ENCODE results near the gene SLC22A7. TPM values are rescaled to one million over a fixed set of nuclear protein-coding genes. Genes with fewer than 3 reads are reported as not detected.

The SLC22A7 gene
- total RNA-seq, 2 donors from 2014 or later: not detected

- H3K27me3 ChIP-seq (replicated peaks; ENCODE audit: insufficient read depth): no peaks in the 10 kb centered on the region
- H3K9me3 ChIP-seq: no peaks in the 10 kb centered on the region
- H3K27ac ChIP-seq: no peak overlapping the region
- 91% methylated on average over 3 of the region's 3 CpGs for WGBS
- no peak for TF ChIP-seq POLR2A (IDR thresholded peaks at IDR 0.05)
- TF ChIP-seq POLR2AphosphoS5 (IDR thresholded peaks at IDR 0.05): no peak
- intact Hi-C loops (cut with DNase I): no loop called here
- no peaks in the 10 kb centered on the region for H3K36me3 ChIP-seq
- H3K4me3 ChIP-seq: no peak overlapping the region
- no peak for DNase-seq (ENCODE audit: low spot score)
- H3K4me1 ChIP-seq (replicated peaks): no peaks in the 10 kb centered on the region
These were observed 13.6 kb downstream of the SLC22A7 start for GRCh38 chr6:43311666-43312065.

GRCh38 chr6:43313813-43314212, 15.8 kb downstream of the SLC22A7 start:
- TF ChIP-seq POLR2AphosphoS5 (IDR thresholded peaks at IDR 0.05): no peak
- no peak for TF ChIP-seq POLR2A (IDR thresholded peaks at IDR 0.05)
- TF ChIP-seq, protein P1, sequence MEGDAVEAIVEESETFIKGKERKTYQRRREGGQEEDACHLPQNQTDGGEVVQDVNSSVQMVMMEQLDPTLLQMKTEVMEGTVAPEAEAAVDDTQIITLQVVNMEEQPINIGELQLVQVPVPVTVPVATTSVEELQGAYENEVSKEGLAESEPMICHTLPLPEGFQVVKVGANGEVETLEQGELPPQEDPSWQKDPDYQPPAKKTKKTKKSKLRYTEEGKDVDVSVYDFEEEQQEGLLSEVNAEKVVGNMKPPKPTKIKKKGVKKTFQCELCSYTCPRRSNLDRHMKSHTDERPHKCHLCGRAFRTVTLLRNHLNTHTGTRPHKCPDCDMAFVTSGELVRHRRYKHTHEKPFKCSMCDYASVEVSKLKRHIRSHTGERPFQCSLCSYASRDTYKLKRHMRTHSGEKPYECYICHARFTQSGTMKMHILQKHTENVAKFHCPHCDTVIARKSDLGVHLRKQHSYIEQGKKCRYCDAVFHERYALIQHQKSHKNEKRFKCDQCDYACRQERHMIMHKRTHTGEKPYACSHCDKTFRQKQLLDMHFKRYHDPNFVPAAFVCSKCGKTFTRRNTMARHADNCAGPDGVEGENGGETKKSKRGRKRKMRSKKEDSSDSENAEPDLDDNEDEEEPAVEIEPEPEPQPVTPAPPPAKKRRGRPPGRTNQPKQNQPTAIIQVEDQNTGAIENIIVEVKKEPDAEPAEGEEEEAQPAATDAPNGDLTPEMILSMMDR (IDR thresholded peaks at IDR 0.05): no peak
- no peak for DNase-seq (ENCODE audit: low spot score)
- H3K36me3 ChIP-seq: no peaks in the 10 kb centered on the region
- no peak overlapping the region for H3K27ac ChIP-seq
- intact Hi-C loops (cut with DNase I): no loop called here
- H3K4me1 ChIP-seq (replicated peaks): no peaks in the 10 kb centered on the region
- H3K27me3 ChIP-seq (replicated peaks; ENCODE audit: insufficient read depth): no peaks in the 10 kb centered on the region
- H3K4me3 ChIP-seq: no peak overlapping the region
- 88% methylated on average over 1 of the region's 1 CpG for WGBS
- H3K9me3 ChIP-seq: no peaks in the 10 kb centered on the region

DNA sequence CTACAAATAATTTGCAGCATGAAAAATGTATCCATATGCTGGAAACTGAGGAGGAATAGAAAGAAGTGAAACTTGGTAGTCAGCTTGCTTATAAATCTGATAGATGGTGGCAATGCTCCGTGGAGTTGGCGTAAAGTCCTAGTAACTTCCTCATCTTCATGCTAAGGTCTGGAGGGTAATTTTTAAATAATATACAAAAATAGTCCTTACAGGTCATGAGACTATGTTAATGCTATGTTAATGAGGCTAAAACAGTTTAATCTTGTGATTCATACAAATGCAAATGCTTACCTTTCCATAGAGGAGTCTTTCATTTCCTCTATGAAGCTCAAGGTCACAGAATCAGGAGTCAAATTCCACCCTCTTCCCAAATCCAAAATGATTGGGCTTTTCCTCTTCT, 20.0 kb downstream of the SLC22A7 start:
- TF ChIP-seq POLR2A (IDR thresholded peaks at IDR 0.05) (no peak), POLR2AphosphoS5 (IDR thresholded peaks at IDR 0.05) (no peak)
- TF ChIP-seq, protein P1 (IDR thresholded peaks at IDR 0.05): no peak
- H3K4me1 ChIP-seq (replicated peaks): no peaks in the 10 kb centered on the region
- WGBS: 89% methylated on average over 2 of the region's 2 CpGs
- intact Hi-C loops (cut with DNase I): no loop called here
- no peak overlapping the region for H3K4me3 ChIP-seq
- no peaks in the 10 kb centered on the region for H3K36me3 ChIP-seq
- no peak overlapping the region for H3K27ac ChIP-seq
- no peak for DNase-seq (ENCODE audit: low spot score)
- no peaks in the 10 kb centered on the region for H3K9me3 ChIP-seq
- H3K27me3 ChIP-seq (replicated peaks; ENCODE audit: insufficient read depth): no peaks in the 10 kb centered on the region

DNA sequence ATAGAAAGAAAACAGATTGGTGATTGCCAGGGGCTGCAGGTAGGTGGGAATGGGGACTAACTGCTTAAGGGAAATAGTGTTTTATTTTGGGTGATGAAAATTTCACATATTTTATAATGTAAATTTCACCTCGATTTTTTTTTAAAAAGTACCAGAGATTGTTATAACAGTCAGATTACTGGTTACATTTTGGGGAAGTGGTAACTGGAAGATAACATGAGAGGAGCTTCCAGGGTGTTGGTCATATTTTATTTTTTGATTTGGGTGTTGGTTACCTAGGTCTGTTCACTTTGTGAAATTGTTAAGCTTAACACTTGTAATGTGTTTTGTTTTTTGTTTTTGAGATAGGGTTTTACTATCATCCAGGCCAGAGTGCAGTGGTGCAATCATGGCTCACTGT, 27.8 kb downstream of the SLC22A7 start:
- TF ChIP-seq, protein P1 (IDR thresholded peaks at IDR 0.05): no peak
- no peak for TF ChIP-seq POLR2A (IDR thresholded peaks at IDR 0.05)
- TF ChIP-seq POLR2AphosphoS5 (IDR thresholded peaks at IDR 0.05): no peak
- no peaks in the 10 kb centered on the region for H3K27me3 ChIP-seq (replicated peaks; ENCODE audit: insufficient read depth)
- 85% methylated on average over 1 of the region's 1 CpG for WGBS
- intact Hi-C loops (cut with DNase I): no loop called here
- H3K36me3 ChIP-seq: no peaks in the 10 kb centered on the region
- no peak for DNase-seq (ENCODE audit: low spot score)
- H3K4me3 ChIP-seq: no peak overlapping the region
- no peaks in the 10 kb centered on the region for H3K9me3 ChIP-seq
- no peaks in the 10 kb centered on the region for H3K4me1 ChIP-seq (replicated peaks)
- no peak overlapping the region for H3K27ac ChIP-seq

GRCh38 chr6:43328528-43328927, 30.5 kb downstream of the SLC22A7 start:
- Histone ChIP-seq H3K9me3 (no peaks in the 10 kb centered on the region), H3K27me3 (replicated peaks; ENCODE audit: insufficient read depth) (no peaks in the 10 kb centered on the region), H3K36me3 (no peaks in the 10 kb centered on the region), H3K4me1 (replicated peaks) (no peaks in the 10 kb centered on the region), H3K27ac (no peak overlapping the region), H3K4me3 (no peak overlapping the region)
- intact Hi-C loops (cut with DNase I): no loop called here
- TF ChIP-seq, protein P1 (IDR thresholded peaks at IDR 0.05): no peak
- no peak for TF ChIP-seq POLR2AphosphoS5 (IDR thresholded peaks at IDR 0.05)
- no peak for TF ChIP-seq POLR2A (IDR thresholded peaks at IDR 0.05)
- no peak for DNase-seq (ENCODE audit: low spot score)
- WGBS: 78% methylated on average over 1 of the region's 1 CpG

Data from prostate gland (tissue), 2 donors.